Heart left ventricle (tissue), 13 donors: ENCODE data around the gene BTBD3.

Experiments
- POLR2A ChIP-seq, 2 donors: fragments of 450-650 bp; IDR thresholded peaks; one replicate each; pipeline ENCODE4 v1.6.1; 2017; ENCODE audit warnings: antibody characterized with exemption in 2 of 2, mild to moderate bottlenecking in 2 of 2, moderate library complexity in 2 of 2
- TF ChIP-seq, protein P1 (sequence below), 12 donors: fragments of 200-600 bp; sonication (generic) in 4 of 12; IDR thresholded peaks; one replicate each; pipeline versions ENCODE4 v1.5.0 to v1.8.0; 2018 to 2022; ENCODE audit warnings: antibody characterized with exemption in 12 of 12, mild to moderate bottlenecking in 5 of 12
- donor health status: ischemic (EF 13 %, LVEDD 7.1; RV severe dilation, severe dysfunction).
- donor health status: DM: no; HTN: yes; CAD: no.
- donor health status: DM: no; HTN: no; CAD: no.
- donor health status: ischemic (EF 25% LVEDD 6.9; RV normal size, moderate dysfunction).
- donor health status: ischemic (EF 25% LVEDD 5.7; RV mildly dilated, moderate dysfunction).
- donor health status: ischemic (EF 35%, LVEDD 5.7; RV mildly dilated, moderate dysfunction).
- donor health status: nonischemic (EF 11% LVEDD 7.7; RV severe dilation, severe dysfunction).
- donor health status: DM: yes; HTN: yes; CAD: no.
- donor health status: PGD.
- donor health status: ischemic (EF 29% LVEDD 5.4; RV normal size, mild dysfunction).
- donor health status: nonischemic (EF 23%, LVEDD 6.1; RV moderate dilation, normal function).

DNA sequence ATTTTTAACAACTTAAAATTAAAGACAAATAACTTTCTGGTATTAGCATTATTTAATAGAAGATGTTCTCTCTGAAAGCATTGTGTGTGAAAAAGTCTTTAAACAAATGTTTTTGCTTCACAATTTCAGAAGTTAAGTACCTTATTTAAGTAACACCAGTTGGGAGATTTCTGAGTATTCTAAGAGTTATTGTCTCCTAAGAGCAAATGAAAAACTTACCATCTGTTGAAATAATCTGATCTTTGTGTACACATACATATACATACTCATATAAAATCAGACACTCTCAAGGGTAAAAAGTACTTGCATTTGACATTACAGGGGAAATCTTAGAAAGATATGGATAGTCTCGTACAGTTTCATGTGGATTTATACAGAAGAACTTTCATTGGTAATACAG, 2.4 kb downstream of the BTBD3 start:
- TF ChIP-seq, protein P1, sequence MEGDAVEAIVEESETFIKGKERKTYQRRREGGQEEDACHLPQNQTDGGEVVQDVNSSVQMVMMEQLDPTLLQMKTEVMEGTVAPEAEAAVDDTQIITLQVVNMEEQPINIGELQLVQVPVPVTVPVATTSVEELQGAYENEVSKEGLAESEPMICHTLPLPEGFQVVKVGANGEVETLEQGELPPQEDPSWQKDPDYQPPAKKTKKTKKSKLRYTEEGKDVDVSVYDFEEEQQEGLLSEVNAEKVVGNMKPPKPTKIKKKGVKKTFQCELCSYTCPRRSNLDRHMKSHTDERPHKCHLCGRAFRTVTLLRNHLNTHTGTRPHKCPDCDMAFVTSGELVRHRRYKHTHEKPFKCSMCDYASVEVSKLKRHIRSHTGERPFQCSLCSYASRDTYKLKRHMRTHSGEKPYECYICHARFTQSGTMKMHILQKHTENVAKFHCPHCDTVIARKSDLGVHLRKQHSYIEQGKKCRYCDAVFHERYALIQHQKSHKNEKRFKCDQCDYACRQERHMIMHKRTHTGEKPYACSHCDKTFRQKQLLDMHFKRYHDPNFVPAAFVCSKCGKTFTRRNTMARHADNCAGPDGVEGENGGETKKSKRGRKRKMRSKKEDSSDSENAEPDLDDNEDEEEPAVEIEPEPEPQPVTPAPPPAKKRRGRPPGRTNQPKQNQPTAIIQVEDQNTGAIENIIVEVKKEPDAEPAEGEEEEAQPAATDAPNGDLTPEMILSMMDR (IDR thresholded peaks at IDR 0.05): no peak
- no peak for TF ChIP-seq POLR2A (IDR thresholded peaks at IDR 0.05)
